ENCODE results near the gene PMM2.

DNA sequence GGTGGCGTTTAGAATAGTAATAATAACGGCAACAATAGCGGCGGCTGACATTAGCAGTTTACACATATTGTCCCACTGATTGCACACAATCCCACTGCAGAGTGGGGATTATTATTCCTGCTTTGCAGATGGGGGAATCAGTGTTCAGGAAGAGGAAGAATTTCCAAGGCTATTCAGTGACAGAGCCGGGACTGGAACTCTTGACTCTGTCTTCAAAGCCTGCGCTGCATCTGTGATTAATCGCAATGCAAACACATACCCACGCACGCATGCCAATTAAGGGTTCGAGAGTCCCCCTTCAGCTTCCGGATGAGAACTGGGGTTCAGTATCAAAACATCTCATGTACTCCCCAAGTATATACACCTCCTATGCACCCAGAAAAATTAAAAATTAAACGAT is 29.4 kb upstream of the PMM2 start:
- no peak for TF ChIP-seq POLR2AphosphoS5 (IDR thresholded peaks at IDR 0.05; ENCODE audit: low read depth)
- no peak for TF ChIP-seq CTCF (conservative IDR thresholded peaks at IDR 0.05; ENCODE audit: low read depth in 2 of 2)
- no peak for TF ChIP-seq NANOG (IDR thresholded peaks at IDR 0.05; ENCODE audit: borderline replicate concordance)
- TF ChIP-seq CREB1 (CRISPR knock-in tag; IDR thresholded peaks at IDR 0.05; ENCODE audit: low read depth): no peak
- TF ChIP-seq EZH2phosphoT487 (IDR thresholded peaks at IDR 0.05; ENCODE audit: unreplicated experiment): no peak
- TF ChIP-seq ZNF114 (CRISPR knock-in tag; IDR thresholded peaks at IDR 0.05): no peak
- TF ChIP-seq EZH2 (IDR thresholded peaks at IDR 0.05; ENCODE audit: low read depth, unreplicated experiment): no peak
- no peak for TF ChIP-seq REST (IDR thresholded peaks at IDR 0.05; ENCODE audit: unreplicated experiment)
